Measurements from ENCODE around the gene CP. TPM values are rescaled to one million over a fixed set of nuclear protein-coding genes. Genes with fewer than 3 reads are reported as not detected.

CP gene
- total RNA-seq, 2 donors from 2014 or later: 6.8 to 68.4 TPM

- TF ChIP-seq, protein P1, sequence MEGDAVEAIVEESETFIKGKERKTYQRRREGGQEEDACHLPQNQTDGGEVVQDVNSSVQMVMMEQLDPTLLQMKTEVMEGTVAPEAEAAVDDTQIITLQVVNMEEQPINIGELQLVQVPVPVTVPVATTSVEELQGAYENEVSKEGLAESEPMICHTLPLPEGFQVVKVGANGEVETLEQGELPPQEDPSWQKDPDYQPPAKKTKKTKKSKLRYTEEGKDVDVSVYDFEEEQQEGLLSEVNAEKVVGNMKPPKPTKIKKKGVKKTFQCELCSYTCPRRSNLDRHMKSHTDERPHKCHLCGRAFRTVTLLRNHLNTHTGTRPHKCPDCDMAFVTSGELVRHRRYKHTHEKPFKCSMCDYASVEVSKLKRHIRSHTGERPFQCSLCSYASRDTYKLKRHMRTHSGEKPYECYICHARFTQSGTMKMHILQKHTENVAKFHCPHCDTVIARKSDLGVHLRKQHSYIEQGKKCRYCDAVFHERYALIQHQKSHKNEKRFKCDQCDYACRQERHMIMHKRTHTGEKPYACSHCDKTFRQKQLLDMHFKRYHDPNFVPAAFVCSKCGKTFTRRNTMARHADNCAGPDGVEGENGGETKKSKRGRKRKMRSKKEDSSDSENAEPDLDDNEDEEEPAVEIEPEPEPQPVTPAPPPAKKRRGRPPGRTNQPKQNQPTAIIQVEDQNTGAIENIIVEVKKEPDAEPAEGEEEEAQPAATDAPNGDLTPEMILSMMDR (IDR thresholded peaks at IDR 0.05): no peak
- Histone ChIP-seq H3K9me3 (no peaks in the 10 kb centered on the region), H3K4me3 (no peak overlapping the region), H3K36me3 (no peaks in the 10 kb centered on the region), H3K27me3 (no peaks in the 10 kb centered on the region), H3K4me1 (no peaks in the 10 kb centered on the region), H3K27ac (no peak overlapping the region)
- DNase-seq (ENCODE audit: low spot score): no peak
Observed at GRCh38 chr3:149235599-149236424, 14.2 kb upstream of the CP start.

DNA sequence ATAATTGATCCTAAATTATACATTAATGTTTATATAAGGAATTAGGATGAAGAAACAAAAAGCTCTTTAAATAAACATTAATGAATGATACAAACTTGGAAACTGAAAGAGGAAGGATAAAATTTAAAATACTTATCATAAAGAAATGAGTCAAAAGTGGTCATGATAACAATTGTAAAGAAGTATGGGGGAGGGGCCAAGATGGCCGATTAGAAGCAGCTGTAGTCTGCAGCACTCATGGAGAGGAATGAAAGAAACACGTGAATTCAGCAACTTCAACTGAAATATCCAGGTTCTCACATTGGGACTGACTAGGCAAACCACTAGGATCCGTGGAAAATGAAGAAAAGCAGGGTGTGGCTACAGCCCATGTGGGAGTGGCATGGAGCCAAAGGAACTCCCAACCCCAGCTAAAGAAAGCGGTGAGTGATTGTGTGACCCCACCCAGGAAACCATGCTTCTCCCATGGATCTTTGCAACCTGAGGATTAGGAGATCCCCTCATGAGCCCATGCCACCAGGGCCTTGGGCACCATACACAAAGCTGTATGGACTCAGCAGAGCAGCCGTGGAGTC, 13.1 kb upstream of the CP start:
- Histone ChIP-seq H3K36me3 (no peaks in the 10 kb centered on the region), H3K9me3 (no peaks in the 10 kb centered on the region), H3K27me3 (no peaks in the 10 kb centered on the region), H3K27ac (no peak overlapping the region), H3K4me1 (no peaks in the 10 kb centered on the region), H3K4me3 (no peak overlapping the region)
- TF ChIP-seq, protein P1 (IDR thresholded peaks at IDR 0.05): no peak
- DNase-seq (ENCODE audit: low spot score): no peak

GRCh38 chr3:149233323-149233722, 11.7 kb upstream of the CP start:
- H3K9me3 ChIP-seq: no peaks in the 10 kb centered on the region
- no peaks in the 10 kb centered on the region for H3K36me3 ChIP-seq
- TF ChIP-seq, protein P1 (IDR thresholded peaks at IDR 0.05): no peak
- H3K27ac ChIP-seq: no peak overlapping the region
- no peaks in the 10 kb centered on the region for H3K4me1 ChIP-seq
- H3K4me3 ChIP-seq: no peak overlapping the region
- no peaks in the 10 kb centered on the region for H3K27me3 ChIP-seq
- DNase-seq (ENCODE audit: low spot score): no peak

DNA sequence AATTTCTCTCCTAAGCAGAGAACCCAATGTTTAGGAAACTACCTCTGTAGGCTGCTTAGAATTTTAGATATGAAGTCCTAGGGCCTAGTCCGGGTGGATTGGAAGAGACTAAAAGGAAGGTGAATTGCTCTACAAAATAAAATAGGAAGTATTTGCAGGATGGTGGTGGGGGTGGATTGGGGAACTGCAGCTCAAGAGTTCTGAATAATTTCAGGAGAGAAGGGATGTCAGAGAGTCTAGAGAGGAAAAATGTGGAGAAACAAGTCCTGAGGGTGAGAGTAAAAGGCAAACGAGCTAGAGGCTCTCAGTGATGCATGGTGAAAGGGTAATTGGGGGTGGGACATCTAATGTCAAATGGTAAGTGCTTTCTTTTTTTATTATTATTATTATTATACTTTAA, 10.2 kb upstream of the CP start:
- H3K27ac ChIP-seq: no peak overlapping the region
- no peak overlapping the region for H3K4me3 ChIP-seq
- TF ChIP-seq, protein P1 (IDR thresholded peaks at IDR 0.05): no peak
- no peaks in the 10 kb centered on the region for H3K4me1 ChIP-seq
- no peaks in the 10 kb centered on the region for H3K27me3 ChIP-seq
- H3K9me3 ChIP-seq: no peaks in the 10 kb centered on the region
- no peaks in the 10 kb centered on the region for H3K36me3 ChIP-seq
- DNase-seq (ENCODE audit: low spot score): no peak

DNA sequence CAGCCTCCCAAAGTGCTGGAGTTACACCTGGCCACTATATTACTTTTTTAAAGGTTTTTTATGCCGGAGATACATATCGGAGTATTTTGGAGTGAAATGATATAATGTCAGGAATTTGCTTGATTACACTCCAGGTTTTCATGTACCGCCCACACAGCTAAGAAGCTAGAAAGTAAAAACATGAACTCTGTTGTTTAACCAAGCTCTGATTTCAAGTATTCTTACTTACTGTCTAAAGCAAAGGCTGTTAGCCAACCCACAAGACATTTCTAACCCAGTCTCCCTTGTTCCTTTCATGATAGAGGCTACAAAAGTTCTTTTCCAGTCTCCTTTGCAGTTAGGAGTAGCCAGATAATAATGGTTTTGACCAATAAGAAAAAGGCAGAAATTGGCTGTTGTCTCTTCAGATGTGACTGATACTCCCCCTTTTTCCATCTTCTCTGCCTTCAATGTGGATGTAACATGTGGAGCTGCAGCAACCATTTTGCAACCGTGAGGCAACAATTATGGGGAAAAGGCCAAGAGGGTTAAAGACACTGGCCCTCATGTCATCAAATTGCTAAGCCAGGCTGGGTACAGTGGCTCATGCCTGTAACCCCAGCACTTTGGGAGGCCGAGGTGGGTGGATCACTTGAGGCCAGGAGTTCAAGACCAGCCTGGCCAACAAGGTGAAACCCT, 6.1 kb upstream of the CP start:
- DNase-seq (ENCODE audit: low spot score): no peak
- TF ChIP-seq, protein P1 (IDR thresholded peaks at IDR 0.05): no peak
- H3K4me1 ChIP-seq: peaks cover 0 to 4% of the 10 kb centered on the region in 2 donors
- H3K27me3 ChIP-seq: no peaks in the 10 kb centered on the region
- no peak overlapping the region for H3K4me3 ChIP-seq
- H3K27ac ChIP-seq: no peak overlapping the region
- no peaks in the 10 kb centered on the region for H3K9me3 ChIP-seq
- H3K36me3 ChIP-seq: no peaks in the 10 kb centered on the region

All from right atrium auricular region (tissue), 2 donors.